ENCODE measurements around the gene TNFRSF18. TPM values are rescaled to one million over a fixed set of nuclear protein-coding genes. Genes with fewer than 3 reads are reported as not detected.

The TNFRSF18 gene
- polyA plus RNA-seq, 1 donor from 2014 or later: not detected

- no peaks in the 10 kb centered on the region for H3K9me3 ChIP-seq (ENCODE audit: low read length)
- H3K9me2 ChIP-seq (ENCODE audit: insufficient read depth, low read length): no peaks in the 10 kb centered on the region
- no peak overlapping the region for H3K9ac ChIP-seq (ENCODE audit: low read length)
- H3K4me2 ChIP-seq (ENCODE audit: low read length): no peak overlapping the region
- no peak overlapping the region for H3K27ac ChIP-seq (ENCODE audit: low read length)
- H2AFZ ChIP-seq (ENCODE audit: low read depth, low read length): no peak overlapping the region
- H3K79me2 ChIP-seq (replicated peaks; ENCODE audit: insufficient read depth, low read length): no peaks in the 10 kb centered on the region
- no peaks in the 10 kb centered on the region for H3K27me3 ChIP-seq (ENCODE audit: insufficient read depth, low read depth, low read length)
- H3F3A ChIP-seq (ENCODE audit: insufficient read depth, low read length, poor library complexity, severe bottlenecking): no peaks in the 10 kb centered on the region
- H3K36me3 ChIP-seq (ENCODE audit: insufficient read depth, low read length): no peaks in the 10 kb centered on the region
- H3K4me3 ChIP-seq (ENCODE audit: low read length): no peak overlapping the region
- no peaks in the 10 kb centered on the region for H4K20me1 ChIP-seq (ENCODE audit: insufficient read depth)
- TF ChIP-seq POLR2AphosphoS5 (IDR thresholded peaks at IDR 0.05) (no peak), MXI1 (conservative IDR thresholded peaks at IDR 0.05; ENCODE audit: poor library complexity, severe bottlenecking) (no peak), TAF1 (IDR thresholded peaks at IDR 0.05; ENCODE audit: low read depth) (no peak), SMC3 (conservative IDR thresholded peaks at IDR 0.05; ENCODE audit: poor library complexity) (no peak), EP300 (conservative IDR thresholded peaks at IDR 0.05; ENCODE audit: poor library complexity, severe bottlenecking) (no peak), EZH2 (IDR thresholded peaks at IDR 0.05; ENCODE audit: borderline replicate concordance, insufficient read depth, low read length, poor library complexity, severe bottlenecking) (no peak), RAD21 (conservative IDR thresholded peaks at IDR 0.05) (no peak)
- TF ChIP-seq, protein P1, sequence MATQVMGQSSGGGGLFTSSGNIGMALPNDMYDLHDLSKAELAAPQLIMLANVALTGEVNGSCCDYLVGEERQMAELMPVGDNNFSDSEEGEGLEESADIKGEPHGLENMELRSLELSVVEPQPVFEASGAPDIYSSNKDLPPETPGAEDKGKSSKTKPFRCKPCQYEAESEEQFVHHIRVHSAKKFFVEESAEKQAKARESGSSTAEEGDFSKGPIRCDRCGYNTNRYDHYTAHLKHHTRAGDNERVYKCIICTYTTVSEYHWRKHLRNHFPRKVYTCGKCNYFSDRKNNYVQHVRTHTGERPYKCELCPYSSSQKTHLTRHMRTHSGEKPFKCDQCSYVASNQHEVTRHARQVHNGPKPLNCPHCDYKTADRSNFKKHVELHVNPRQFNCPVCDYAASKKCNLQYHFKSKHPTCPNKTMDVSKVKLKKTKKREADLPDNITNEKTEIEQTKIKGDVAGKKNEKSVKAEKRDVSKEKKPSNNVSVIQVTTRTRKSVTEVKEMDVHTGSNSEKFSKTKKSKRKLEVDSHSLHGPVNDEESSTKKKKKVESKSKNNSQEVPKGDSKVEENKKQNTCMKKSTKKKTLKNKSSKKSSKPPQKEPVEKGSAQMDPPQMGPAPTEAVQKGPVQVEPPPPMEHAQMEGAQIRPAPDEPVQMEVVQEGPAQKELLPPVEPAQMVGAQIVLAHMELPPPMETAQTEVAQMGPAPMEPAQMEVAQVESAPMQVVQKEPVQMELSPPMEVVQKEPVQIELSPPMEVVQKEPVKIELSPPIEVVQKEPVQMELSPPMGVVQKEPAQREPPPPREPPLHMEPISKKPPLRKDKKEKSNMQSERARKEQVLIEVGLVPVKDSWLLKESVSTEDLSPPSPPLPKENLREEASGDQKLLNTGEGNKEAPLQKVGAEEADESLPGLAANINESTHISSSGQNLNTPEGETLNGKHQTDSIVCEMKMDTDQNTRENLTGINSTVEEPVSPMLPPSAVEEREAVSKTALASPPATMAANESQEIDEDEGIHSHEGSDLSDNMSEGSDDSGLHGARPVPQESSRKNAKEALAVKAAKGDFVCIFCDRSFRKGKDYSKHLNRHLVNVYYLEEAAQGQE (IDR thresholded peaks at IDR 0.05; ENCODE audit: borderline replicate concordance): no peak
- TF ChIP-seq, protein P2, sequence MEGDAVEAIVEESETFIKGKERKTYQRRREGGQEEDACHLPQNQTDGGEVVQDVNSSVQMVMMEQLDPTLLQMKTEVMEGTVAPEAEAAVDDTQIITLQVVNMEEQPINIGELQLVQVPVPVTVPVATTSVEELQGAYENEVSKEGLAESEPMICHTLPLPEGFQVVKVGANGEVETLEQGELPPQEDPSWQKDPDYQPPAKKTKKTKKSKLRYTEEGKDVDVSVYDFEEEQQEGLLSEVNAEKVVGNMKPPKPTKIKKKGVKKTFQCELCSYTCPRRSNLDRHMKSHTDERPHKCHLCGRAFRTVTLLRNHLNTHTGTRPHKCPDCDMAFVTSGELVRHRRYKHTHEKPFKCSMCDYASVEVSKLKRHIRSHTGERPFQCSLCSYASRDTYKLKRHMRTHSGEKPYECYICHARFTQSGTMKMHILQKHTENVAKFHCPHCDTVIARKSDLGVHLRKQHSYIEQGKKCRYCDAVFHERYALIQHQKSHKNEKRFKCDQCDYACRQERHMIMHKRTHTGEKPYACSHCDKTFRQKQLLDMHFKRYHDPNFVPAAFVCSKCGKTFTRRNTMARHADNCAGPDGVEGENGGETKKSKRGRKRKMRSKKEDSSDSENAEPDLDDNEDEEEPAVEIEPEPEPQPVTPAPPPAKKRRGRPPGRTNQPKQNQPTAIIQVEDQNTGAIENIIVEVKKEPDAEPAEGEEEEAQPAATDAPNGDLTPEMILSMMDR (IDR thresholded peaks at IDR 0.05; ENCODE audit: poor library complexity, severe bottlenecking): no peak
Measured at GRCh38 chr1:1217621-1218523, 11.5 kb upstream of the TNFRSF18 start.

DNA sequence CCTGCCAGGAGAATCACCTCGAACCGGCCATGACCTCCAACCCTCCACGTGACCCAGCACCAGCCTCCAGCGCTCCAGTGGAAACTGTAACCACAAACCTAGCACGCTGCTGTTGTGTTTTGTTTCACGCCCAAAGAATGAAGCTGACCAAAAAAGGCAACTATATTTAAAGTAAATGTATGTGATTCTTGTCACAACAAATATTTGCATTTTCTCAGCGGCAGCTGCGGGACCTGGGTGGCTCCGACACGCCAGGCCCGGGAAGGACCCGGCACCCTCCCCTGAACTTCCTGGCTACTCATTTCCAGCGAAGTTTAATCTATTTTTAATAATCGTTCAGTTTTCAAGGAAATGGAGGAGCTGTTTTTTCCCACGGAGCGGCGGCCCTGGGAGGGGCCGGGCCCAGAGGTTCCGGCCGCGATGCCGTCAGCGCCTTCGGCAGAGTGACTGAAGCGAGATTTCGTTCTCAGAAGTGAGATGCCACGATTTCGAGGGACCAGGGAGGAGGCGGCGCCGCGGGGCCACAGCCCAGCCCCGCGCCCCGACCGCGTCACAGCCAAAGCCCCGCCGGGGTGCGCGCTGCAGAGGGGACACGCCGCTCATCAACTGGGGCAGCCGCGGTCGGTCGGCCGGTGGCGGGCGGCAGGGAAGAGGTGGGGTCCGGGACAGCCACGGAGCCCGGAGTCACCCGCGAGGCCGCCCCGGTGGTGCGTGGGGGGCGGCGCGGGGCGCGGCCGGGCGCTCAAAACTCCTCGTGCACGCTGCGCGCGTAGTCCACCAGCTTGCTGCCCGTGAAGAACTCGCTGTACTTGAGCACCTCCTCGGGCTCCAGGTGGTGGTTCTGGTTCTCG, 10.6 kb upstream of the TNFRSF18 start:
- H3K79me2 ChIP-seq (replicated peaks; ENCODE audit: insufficient read depth, low read length): no peaks in the 10 kb centered on the region
- H3F3A ChIP-seq (ENCODE audit: insufficient read depth, low read length, poor library complexity, severe bottlenecking): no peaks in the 10 kb centered on the region
- no peaks in the 10 kb centered on the region for H3K9me2 ChIP-seq (ENCODE audit: insufficient read depth, low read length)
- TF ChIP-seq EZH2 (IDR thresholded peaks at IDR 0.05; ENCODE audit: borderline replicate concordance, insufficient read depth, low read length, poor library complexity, severe bottlenecking) (no peak), POLR2AphosphoS5 (IDR thresholded peaks at IDR 0.05) (no peak), EP300 (conservative IDR thresholded peaks at IDR 0.05; ENCODE audit: poor library complexity, severe bottlenecking) (no peak), SMC3 (conservative IDR thresholded peaks at IDR 0.05; ENCODE audit: poor library complexity) (no peak), RAD21 (conservative IDR thresholded peaks at IDR 0.05) (no peak), MXI1 (conservative IDR thresholded peaks at IDR 0.05; ENCODE audit: poor library complexity, severe bottlenecking) (no peak)
- TF ChIP-seq, protein P2 (IDR thresholded peaks at IDR 0.05; ENCODE audit: poor library complexity, severe bottlenecking): no peak
- TF ChIP-seq, protein P1 (IDR thresholded peaks at IDR 0.05; ENCODE audit: borderline replicate concordance): no peak
- no peaks in the 10 kb centered on the region for H3K36me3 ChIP-seq (ENCODE audit: insufficient read depth, low read length)
- no peaks in the 10 kb centered on the region for H4K20me1 ChIP-seq (ENCODE audit: insufficient read depth)
- no peak overlapping the region for H3K27ac ChIP-seq (ENCODE audit: low read length)
- no peaks in the 10 kb centered on the region for H3K27me3 ChIP-seq (ENCODE audit: insufficient read depth, low read depth, low read length)
- no peak overlapping the region for H3K4me3 ChIP-seq (ENCODE audit: low read length)
- no peak overlapping the region for H3K4me2 ChIP-seq (ENCODE audit: low read length)
- no peak overlapping the region for H3K9ac ChIP-seq (ENCODE audit: low read length)
- H2AFZ ChIP-seq (ENCODE audit: low read depth, low read length): no peak overlapping the region
- no peaks in the 10 kb centered on the region for H3K9me3 ChIP-seq (ENCODE audit: low read length)

Measured in neural cell (in vitro differentiated cells).